GM12878 (cell line): ENCODE results near the gene GID4. TPM values are rescaled to one million over a fixed set of nuclear protein-coding genes. Genes with fewer than 3 reads are reported as not detected.

Experiments
- ATAC-seq: fragments of 200-7000 bp; cut with Tn5 transposase; 3 replicates; pipeline ENCODE4 v1.9.1; 2020; ENCODE audit warnings: mild to moderate bottlenecking, moderate library complexity
- BruUV-seq: library from RNA; stranded (reverse); fragments of 400-500 nt; replicated peaks from 2 replicates; lab custom pipeline; 2021; lab: Mats Ljungman, UMichigan
- CTCF ChIA-PET: fragments of 300-600 bp; sonication (Branson Sonifier 250); formaldehyde crosslinking; extraction: SDS; loops from one replicate; lab custom pipeline; 2021; ENCODE audit warnings: inconsistent platforms; lab: Yijun Ruan, JAX
- POLR2A ChIA-PET: fragments of 350-600 bp; formaldehyde crosslinking; extraction: SDS; loops from one replicate; lab custom pipeline; 2021; ENCODE audit warnings: inconsistent platforms; lab: Charles Lee
- RAD21 ChIA-PET: fragments of 300-600 bp; sonication (Branson Sonifier 250); formaldehyde crosslinking; loops from one replicate; lab custom pipeline; 2023; ENCODE audit warnings: antibody characterized with exemption; ENCODE audit not compliant: unreplicated experiment; lab: Charles Lee
- SMC1A ChIA-PET: fragments of 300-600 bp; sonication (Branson Sonifier 250); formaldehyde crosslinking; loops from one replicate; lab custom pipeline; 2023; ENCODE audit not compliant: unreplicated experiment, uncharacterized antibody; lab: Charles Lee
- DNase-seq: peaks from one replicate; pipeline ENCODE4 v3.0.0-alpha.2; 2011; ENCODE audit warnings: low read depth, low spot score
- FAIRE-seq: peaks from 3 replicates; lab custom pipeline; 2011; peaks lifted over from hg19 to GRCh38; lab: Jason Lieb, UNC
- H2AFZ ChIP-seq: 2 replicates; pipeline ENCODE4 v1.6.0; 2011; ENCODE audit warnings: low read depth, low read length, control low read depth; ENCODE audit not compliant: control insufficient read depth
- H3K27ac ChIP-seq: 2 replicates; pipeline ENCODE4 v1.5.1; 2011; ENCODE audit warnings: control low read depth; ENCODE audit not compliant: control insufficient read depth, insufficient read depth
- H3K27me3 ChIP-seq, 2 experiments: replicated peaks in 1 of 2; 2 replicates each; pipeline versions ENCODE4 v1.6.0 to v1.6.1; 2011; ENCODE audit warnings: low read length in 1 of 2; ENCODE audit not compliant: control insufficient read depth in 2 of 2, insufficient read depth in 2 of 2
- H3K36me3 ChIP-seq, 2 experiments: 2 replicates each; pipeline ENCODE4 v1.5.1; 2011; ENCODE audit warnings: low read length in 1 of 2; ENCODE audit not compliant: control insufficient read depth in 2 of 2, insufficient read depth in 2 of 2
- H3K4me1 ChIP-seq: 2 replicates; pipeline ENCODE4 v1.6.1; 2011; ENCODE audit warnings: mild to moderate bottlenecking, low read length, moderate library complexity, mixed read lengths; ENCODE audit not compliant: control insufficient read depth, insufficient read depth
- H3K4me2 ChIP-seq: 2 replicates; pipeline ENCODE4 v1.6.0; 2011; ENCODE audit warnings: control low read depth; ENCODE audit not compliant: control insufficient read depth, insufficient read depth
- H3K4me3 ChIP-seq: fragments of 200-600 bp; sonication (generic); 2 replicates; pipeline ENCODE4 v1.5.1; 2016
- H3K79me2 ChIP-seq: 2 replicates; pipeline ENCODE4 v1.6.0; 2011; ENCODE audit warnings: low read length; ENCODE audit not compliant: control insufficient read depth, insufficient read depth
- H3K9ac ChIP-seq: 2 replicates; pipeline ENCODE4 v1.8.0; 2011; ENCODE audit warnings: low read length, control low read depth, mixed read lengths; ENCODE audit not compliant: control insufficient read depth, insufficient read depth
- H3K9me3 ChIP-seq: replicated peaks from 3 replicates; pipeline ENCODE4 v1.5.1; 2011; ENCODE audit warnings: mild to moderate bottlenecking, low read length; ENCODE audit not compliant: control insufficient read depth, insufficient read depth
- H4K20me1 ChIP-seq: 2 replicates; pipeline ENCODE4 v1.6.0; 2011; ENCODE audit not compliant: control insufficient read depth, insufficient read depth
- BMI1 ChIP-seq: fragments of 450-650 bp; IDR thresholded peaks from 2 replicates; pipeline ENCODE4 v1.6.1; 2016; ENCODE audit warnings: mild to moderate bottlenecking, moderate library complexity, borderline replicate concordance
- EP300 ChIP-seq, 2 experiments: fragments of 150-350 bp in 1 of 2; IDR thresholded peaks; 2 replicates each; pipeline ENCODE4 v1.6.1; 2011 to 2012; ENCODE audit warnings: low read depth in 2 of 2, low read length in 2 of 2, borderline replicate concordance in 1 of 2, improper control_type of control experiment in 1 of 2, inconsistent platforms in 1 of 2; ENCODE audit not compliant: control insufficient read depth in 1 of 2
- HDGF ChIP-seq: fragments of 450-650 bp; IDR thresholded peaks from 2 replicates; pipeline ENCODE4 v1.6.1; 2016; ENCODE audit warnings: antibody characterized with exemption
- IKZF2 ChIP-seq, 2 experiments: fragments of 450-650 bp; IDR thresholded peaks; 2 replicates each; pipeline ENCODE4 v1.6.1; 2017; ENCODE audit warnings: mild to moderate bottlenecking in 2 of 2, moderate library complexity in 2 of 2
- NR2C1 ChIP-seq: fragments of 450-650 bp; IDR thresholded peaks from 2 replicates; pipeline ENCODE4 v1.6.1; 2017; ENCODE audit warnings: antibody characterized with exemption, mild to moderate bottlenecking, moderate library complexity
- RAD51 ChIP-seq: fragments of 450-650 bp; IDR thresholded peaks from 2 replicates; pipeline ENCODE4 v1.6.1; 2016; ENCODE audit warnings: moderate library complexity, mild to moderate bottlenecking, inconsistent platforms
- TAF1 ChIP-seq: IDR thresholded peaks from 2 replicates; pipeline ENCODE4 v1.6.1; 2011; ENCODE audit warnings: mild to moderate bottlenecking, low read depth, low read length, borderline replicate concordance
- ZNF384 ChIP-seq: IDR thresholded peaks from 2 replicates; pipeline ENCODE4 v1.6.1; 2012; ENCODE audit warnings: low read depth, mild to moderate bottlenecking, low read length, improper control_type of control experiment, borderline replicate concordance
- WGBS: methylation state at CpG from one replicate; pipeline ENCODE4 v1.1.6; 2016; ENCODE audit warnings: low lambda C conversion rate; ENCODE audit not compliant: insufficient replicate concordance, insufficient coverage; ENCODE audit errors: missing lambda C conversion rate; 5-methylcytosine and 5-hydroxymethylcytosine counted together
- in situ Hi-C: fragments of 300-500 bp; cut with MboI; formaldehyde crosslinking; loops from 9 replicates; pipeline ENCODE4 v1.14.3; 2018; ENCODE audit warnings: mixed read lengths
- intact Hi-C: fragments of 100-400 bp; cut with micrococcal nuclease; formaldehyde crosslinking; loops from one replicate; pipeline ENCODE4 v1.14.2; 2022; ENCODE audit not compliant: unreplicated experiment
- polyA plus RNA-seq, 11 experiments: library from polyadenylated mRNA; depleted of rRNA in 4 of 11; unstranded in 6 of 11; stranded (reverse) in 5 of 11; fragments of >200 nt; fragmentation: Nextera tagmentation in 4 of 11; fragmentation: Illumina TruSeq in 1 of 11; extraction: Ambion mirVana in 4 of 11; extraction: Trizol in 1 of 11; gene quantifications; 1 replicate in 1 of 11; 2 replicates in 10 of 11; pipeline versions ENCODE4 v1.2.1 to v1.2.3, GENCODE V29; 2011 to 2016; ENCODE audit warnings: inconsistent platforms in 2 of 11, missing spikeins in 2 of 11, low read depth in 1 of 11
- total RNA-seq, 4 experiments: library from RNA; depleted of rRNA in 3 of 4; stranded (reverse); fragments of >200 nt in 3 of 4; fragmentation: Illumina TruSeq in 1 of 4; extraction: Trizol in 1 of 4; gene quantifications; 2 replicates each; pipeline versions ENCODE4 v1.2.1 to v1.2.3, GENCODE V29; 2013 to 2021
- TF ChIP-seq, protein P1 (sequence below): fragments of 450-650 bp; IDR thresholded peaks from 2 replicates; pipeline ENCODE4 v1.6.1; 2017; ENCODE audit warnings: low read depth, mild to moderate bottlenecking, moderate library complexity
- TF ChIP-seq, protein P2 (sequence below): fragments of 450-650 bp; IDR thresholded peaks from 2 replicates; pipeline ENCODE4 v1.6.1; 2018; ENCODE audit warnings: mild to moderate bottlenecking, low read depth, moderate library complexity; ENCODE audit not compliant: partially characterized antibody
- TF ChIP-seq, protein P3 (sequence below): fragments of 450-650 bp; IDR thresholded peaks from 2 replicates; pipeline ENCODE4 v1.6.1; 2016; ENCODE audit warnings: mild to moderate bottlenecking, moderate library complexity, borderline replicate concordance

GID4 gene
- total and polyA plus RNA-seq, 10 of the 15 experiments (the other 5 are each of a cell fraction or from before 2014, with no cell fraction given) = 0.93 to 7.3 (median 3.6) TPM

DNA sequence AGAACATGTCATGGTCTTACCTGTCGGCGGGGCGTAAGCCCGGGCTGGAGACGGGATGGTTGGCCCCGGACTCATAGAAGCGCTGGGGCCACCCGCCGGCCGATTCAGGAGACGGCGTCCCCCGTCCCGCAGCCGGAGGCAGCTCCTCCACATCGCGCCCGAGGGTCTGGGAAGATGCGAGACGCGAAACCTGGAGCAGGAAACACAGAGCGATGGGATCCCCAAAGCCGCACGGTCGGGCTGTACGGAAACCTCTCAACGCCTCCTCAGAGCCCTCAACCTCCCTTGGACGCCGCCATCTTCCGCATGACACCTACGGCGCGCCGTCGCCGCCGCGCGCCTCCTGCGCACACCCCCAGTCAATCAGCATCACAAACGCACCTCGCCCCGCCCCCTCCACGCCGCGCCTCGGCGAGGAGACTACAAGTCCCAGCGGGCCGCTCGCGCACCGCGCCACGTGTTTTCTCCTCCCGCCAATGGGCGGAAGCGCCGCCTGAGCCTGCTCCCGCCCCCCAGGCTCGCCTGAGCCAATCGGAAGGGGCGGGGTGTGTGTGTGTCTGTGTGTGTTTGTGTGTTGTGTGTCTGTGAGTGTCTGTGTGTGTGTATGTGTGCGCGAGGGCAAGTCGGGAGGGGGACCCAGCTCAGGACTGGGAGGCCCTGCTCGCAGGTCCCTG, at the start of gene GID4, which contains the start of gene ATPAF2 (continued):
- TF ChIP-seq NR2C1 (peak; percentile 51), TAF1 (peak; percentile 53; the same call in 1 of the 2 replicates), EP300 (IDR thresholded peaks at IDR 0.05; ENCODE audit: borderline replicate concordance in 1 of 2, control insufficient read depth in 1 of 2, low read depth in 2 of 2, low read length in 2 of 2) (no peak), IKZF2 (IDR thresholded peaks at IDR 0.05) (no peak), HDGF (peak; percentile 98), BMI1 (no peak), RAD51 (peak; percentile 93), ZNF384 (no peak)
- TF ChIP-seq, protein P1, sequence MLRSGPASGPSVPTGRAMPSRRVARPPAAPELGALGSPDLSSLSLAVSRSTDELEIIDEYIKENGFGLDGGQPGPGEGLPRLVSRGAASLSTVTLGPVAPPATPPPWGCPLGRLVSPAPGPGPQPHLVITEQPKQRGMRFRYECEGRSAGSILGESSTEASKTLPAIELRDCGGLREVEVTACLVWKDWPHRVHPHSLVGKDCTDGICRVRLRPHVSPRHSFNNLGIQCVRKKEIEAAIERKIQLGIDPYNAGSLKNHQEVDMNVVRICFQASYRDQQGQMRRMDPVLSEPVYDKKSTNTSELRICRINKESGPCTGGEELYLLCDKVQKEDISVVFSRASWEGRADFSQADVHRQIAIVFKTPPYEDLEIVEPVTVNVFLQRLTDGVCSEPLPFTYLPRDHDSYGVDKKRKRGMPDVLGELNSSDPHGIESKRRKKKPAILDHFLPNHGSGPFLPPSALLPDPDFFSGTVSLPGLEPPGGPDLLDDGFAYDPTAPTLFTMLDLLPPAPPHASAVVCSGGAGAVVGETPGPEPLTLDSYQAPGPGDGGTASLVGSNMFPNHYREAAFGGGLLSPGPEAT = peak; percentile 87
- TF ChIP-seq, all 136 proteins: peak for 57

DNA sequence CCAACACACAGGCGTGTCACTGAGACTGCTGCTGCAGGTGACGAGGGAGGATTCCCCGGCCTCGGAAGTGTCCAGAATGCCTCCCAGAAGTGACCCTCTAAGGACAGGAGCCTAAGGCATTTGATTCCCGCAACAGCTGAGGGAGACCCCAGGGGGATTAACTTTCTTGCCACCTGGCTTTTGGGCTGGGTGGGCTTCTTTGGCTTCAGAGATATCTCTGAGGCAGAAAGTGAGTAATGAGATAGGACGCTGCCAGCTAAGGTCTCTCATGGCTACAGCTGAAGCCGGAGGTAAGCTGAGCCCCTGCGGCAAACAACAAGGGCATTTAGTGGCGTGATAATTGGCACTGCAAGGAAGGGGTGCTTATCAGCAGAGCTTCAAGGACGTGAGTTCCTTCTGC, 49.6 kb upstream of the GID4 start:
- Histone ChIP-seq H3K4me1 (no peaks in the 10 kb centered on the region; the same call in 1 of the 2 replicates), H3K79me2 (no peaks in the 10 kb centered on the region), H2AFZ (no peak overlapping the region), H3K4me2 (no peak overlapping the region), H3K4me3 (no peak overlapping the region), H3K27ac (no peak overlapping the region), H3K36me3 (no peaks in the 10 kb centered on the region), H3K9me3 (no peaks in the 10 kb centered on the region), H4K20me1 (no peaks in the 10 kb centered on the region), H3K9ac (no peak overlapping the region), H3K27me3 (no peaks in the 10 kb centered on the region; a peak in 1 of 4 replicates)
- ATAC-seq = no peak
- no TSS peak for BruUV-seq
- no peak for FAIRE-seq
- ChIA-PET RAD21 (interaction anchor here (0.6 kb wide), 1 partner anchor 38 kb away, joined by 3 read pairs; no protein-coding TSS in a partner anchor), POLR2A (interaction anchor here (0.5 kb wide), 1 partner anchor 41 kb away, joined by 3 read pairs; no protein-coding TSS in a partner anchor), CTCF (interaction anchor here (1.4 kb wide), 1 partner anchor 71 kb away, joined by 3 read pairs; no protein-coding TSS in a partner anchor), SMC1A (no interaction called here)
- intact Hi-C loops = no loop called here
- WGBS = 52% methylated on average over 10 of the region's 10 CpGs
- DNase-seq = no peak
- in situ Hi-C loops = no loop called here
- TF ChIP-seq, protein P2, sequence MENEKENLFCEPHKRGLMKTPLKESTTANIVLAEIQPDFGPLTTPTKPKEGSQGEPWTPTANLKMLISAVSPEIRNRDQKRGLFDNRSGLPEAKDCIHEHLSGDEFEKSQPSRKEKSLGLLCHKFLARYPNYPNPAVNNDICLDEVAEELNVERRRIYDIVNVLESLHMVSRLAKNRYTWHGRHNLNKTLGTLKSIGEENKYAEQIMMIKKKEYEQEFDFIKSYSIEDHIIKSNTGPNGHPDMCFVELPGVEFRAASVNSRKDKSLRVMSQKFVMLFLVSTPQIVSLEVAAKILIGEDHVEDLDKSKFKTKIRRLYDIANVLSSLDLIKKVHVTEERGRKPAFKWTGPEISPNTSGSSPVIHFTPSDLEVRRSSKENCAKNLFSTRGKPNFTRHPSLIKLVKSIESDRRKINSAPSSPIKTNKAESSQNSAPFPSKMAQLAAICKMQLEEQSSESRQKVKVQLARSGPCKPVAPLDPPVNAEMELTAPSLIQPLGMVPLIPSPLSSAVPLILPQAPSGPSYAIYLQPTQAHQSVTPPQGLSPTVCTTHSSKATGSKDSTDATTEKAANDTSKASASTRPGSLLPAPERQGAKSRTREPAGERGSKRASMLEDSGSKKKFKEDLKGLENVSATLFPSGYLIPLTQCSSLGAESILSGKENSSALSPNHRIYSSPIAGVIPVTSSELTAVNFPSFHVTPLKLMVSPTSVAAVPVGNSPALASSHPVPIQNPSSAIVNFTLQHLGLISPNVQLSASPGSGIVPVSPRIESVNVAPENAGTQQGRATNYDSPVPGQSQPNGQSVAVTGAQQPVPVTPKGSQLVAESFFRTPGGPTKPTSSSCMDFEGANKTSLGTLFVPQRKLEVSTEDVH = no peak
- TF ChIP-seq, protein P3, sequence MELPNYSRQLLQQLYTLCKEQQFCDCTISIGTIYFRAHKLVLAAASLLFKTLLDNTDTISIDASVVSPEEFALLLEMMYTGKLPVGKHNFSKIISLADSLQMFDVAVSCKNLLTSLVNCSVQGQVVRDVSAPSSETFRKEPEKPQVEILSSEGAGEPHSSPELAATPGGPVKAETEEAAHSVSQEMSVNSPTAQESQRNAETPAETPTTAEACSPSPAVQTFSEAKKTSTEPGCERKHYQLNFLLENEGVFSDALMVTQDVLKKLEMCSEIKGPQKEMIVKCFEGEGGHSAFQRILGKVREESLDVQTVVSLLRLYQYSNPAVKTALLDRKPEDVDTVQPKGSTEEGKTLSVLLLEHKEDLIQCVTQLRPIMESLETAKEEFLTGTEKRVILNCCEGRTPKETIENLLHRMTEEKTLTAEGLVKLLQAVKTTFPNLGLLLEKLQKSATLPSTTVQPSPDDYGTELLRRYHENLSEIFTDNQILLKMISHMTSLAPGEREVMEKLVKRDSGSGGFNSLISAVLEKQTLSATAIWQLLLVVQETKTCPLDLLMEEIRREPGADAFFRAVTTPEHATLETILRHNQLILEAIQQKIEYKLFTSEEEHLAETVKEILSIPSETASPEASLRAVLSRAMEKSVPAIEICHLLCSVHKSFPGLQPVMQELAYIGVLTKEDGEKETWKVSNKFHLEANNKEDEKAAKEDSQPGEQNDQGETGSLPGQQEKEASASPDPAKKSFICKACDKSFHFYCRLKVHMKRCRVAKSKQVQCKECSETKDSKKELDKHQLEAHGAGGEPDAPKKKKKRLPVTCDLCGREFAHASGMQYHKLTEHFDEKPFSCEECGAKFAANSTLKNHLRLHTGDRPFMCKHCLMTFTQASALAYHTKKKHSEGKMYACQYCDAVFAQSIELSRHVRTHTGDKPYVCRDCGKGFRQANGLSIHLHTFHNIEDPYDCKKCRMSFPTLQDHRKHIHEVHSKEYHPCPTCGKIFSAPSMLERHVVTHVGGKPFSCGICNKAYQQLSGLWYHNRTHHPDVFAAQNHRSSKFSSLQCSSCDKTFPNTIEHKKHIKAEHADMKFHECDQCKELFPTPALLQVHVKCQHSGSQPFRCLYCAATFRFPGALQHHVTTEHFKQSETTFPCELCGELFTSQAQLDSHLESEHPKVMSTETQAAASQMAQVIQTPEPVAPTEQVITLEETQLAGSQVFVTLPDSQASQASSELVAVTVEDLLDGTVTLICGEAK = no peak
